Measurements from ENCODE around the gene ARFGEF3. TPM values are rescaled to one million over a fixed set of nuclear protein-coding genes. Genes with fewer than 3 reads are reported as not detected.
"Not testable (repeated sequence)": the region's sequence is repeated elsewhere in the genome, so short reads cannot be mapped to it uniquely, and the experiment has no call there.

ARFGEF3 gene
- total RNA-seq, 2 donors from 2014 or later, result 0.53 to 0.76 TPM

- Mint-ChIP-seq H3K27ac (no peak overlapping the region), H3K36me3 (ENCODE audit: insufficient read depth in 2 of 2) (no peaks in the 10 kb centered on the region)
- ATAC-seq (replicated peaks in 1 of 2), result no peak
Measured at GRCh38 chr6:138211048-138211581, 49.4 kb downstream of the ARFGEF3 start.

GRCh38 chr6:138211601-138212000, 49.9 kb downstream of the ARFGEF3 start:
- Mint-ChIP-seq H3K4me1 (ENCODE audit: low read depth) (no peaks in the 10 kb centered on the region), H3K36me3 (ENCODE audit: insufficient read depth in 2 of 2) (no peaks in the 10 kb centered on the region), H3K27me3 (ENCODE audit: low read depth) (peaks cover 28% of the 10 kb centered on the region), H3K4me3 (no peak overlapping the region), H3K27ac (no peak overlapping the region), H3K9me3 (no peaks in the 10 kb centered on the region)
- no peak for DNase-seq
- ATAC-seq (replicated peaks in 1 of 2), result no peak

More at GRCh38 chr6:138211048-138211581, 49.4 kb downstream of the ARFGEF3 start:
- Mint-ChIP-seq H3K9me3 (no peaks in the 10 kb centered on the region), H3K27me3 (ENCODE audit: low read depth) (peaks cover 28% of the 10 kb centered on the region), H3K4me1 (ENCODE audit: low read depth) (no peaks in the 10 kb centered on the region), H3K4me3 (no peak overlapping the region)
- DNase-seq, result no peak

- peaks cover 23% of the 10 kb centered on the region for H3K27me3 Mint-ChIP-seq (ENCODE audit: low read depth)
- H3K27ac Mint-ChIP-seq; H3K4me1 Mint-ChIP-seq (ENCODE audit: low read depth); H3K36me3 Mint-ChIP-seq (ENCODE audit: insufficient read depth in 2 of 2); ATAC-seq (replicated peaks in 1 of 2); H3K4me3 Mint-ChIP-seq; H3K9me3 Mint-ChIP-seq; DNase-seq: not testable (repeated sequence)
Measured at GRCh38 chr6:138212530-138212929, 50.8 kb downstream of the ARFGEF3 start.

GRCh38 chr6:138215093-138215782, 53.5 kb downstream of the ARFGEF3 start:
- no peaks in the 10 kb centered on the region for H3K9me3 Mint-ChIP-seq
- DNase-seq (no peak), ATAC-seq (replicated peaks in 1 of 2) (no peak)
- no peak overlapping the region for H3K4me3 Mint-ChIP-seq
- H3K27me3 Mint-ChIP-seq (ENCODE audit: low read depth), result peaks cover 29% of the 10 kb centered on the region
- H3K36me3 Mint-ChIP-seq (ENCODE audit: insufficient read depth in 2 of 2), result no peaks in the 10 kb centered on the region
- no peaks in the 10 kb centered on the region for H3K4me1 Mint-ChIP-seq (ENCODE audit: low read depth)
- H3K27ac Mint-ChIP-seq, result no peak overlapping the region

GRCh38 chr6:138218449-138218848, 56.7 kb downstream of the ARFGEF3 start, which contains the start of gene PBOV1:
Gene PBOV1, minus strand, starts transcription at chr6:138218491. Its CDS starts 96 bp downstream, at chr6:138218395.
- no peak within 1 kb of the TSS for H3K4me3 Mint-ChIP-seq
- peaks cover 34% of the 10 kb centered on the region for H3K27me3 Mint-ChIP-seq (ENCODE audit: low read depth)
- H3K36me3 Mint-ChIP-seq (ENCODE audit: insufficient read depth in 2 of 2), result no peaks in the 10 kb centered on the region
- no peak within 1 kb of the TSS for H3K27ac Mint-ChIP-seq
- H3K9me3 Mint-ChIP-seq, result no peaks in the 10 kb centered on the region
- DNase-seq (no peak), ATAC-seq (replicated peaks in 1 of 2) (no peak)
- H3K4me1 Mint-ChIP-seq (ENCODE audit: low read depth), result no peaks in the 10 kb centered on the region

- no peaks in the 10 kb centered on the region for H3K36me3 Mint-ChIP-seq (ENCODE audit: insufficient read depth in 2 of 2)
- no peak for DNase-seq
- no peaks in the 10 kb centered on the region for H3K4me1 Mint-ChIP-seq (ENCODE audit: low read depth)
- H3K9me3 Mint-ChIP-seq, result no peaks in the 10 kb centered on the region
- H3K27ac Mint-ChIP-seq, result no peak overlapping the region
- no peak overlapping the region for H3K4me3 Mint-ChIP-seq
- ATAC-seq (replicated peaks in 1 of 2), result no peak
- peaks cover 34% of the 10 kb centered on the region for H3K27me3 Mint-ChIP-seq (ENCODE audit: low read depth)
Measured at GRCh38 chr6:138219398-138219797, 57.7 kb downstream of the ARFGEF3 start.

- Mint-ChIP-seq H3K27me3 (ENCODE audit: low read depth) (peaks cover 33% of the 10 kb centered on the region), H3K36me3 (ENCODE audit: insufficient read depth in 2 of 2) (no peaks in the 10 kb centered on the region), H3K4me1 (ENCODE audit: low read depth) (no peaks in the 10 kb centered on the region), H3K27ac (no peak overlapping the region), H3K9me3 (no peaks in the 10 kb centered on the region), H3K4me3 (no peak overlapping the region)
- DNase-seq (no peak), ATAC-seq (replicated peaks in 1 of 2) (no peak)
Measured at GRCh38 chr6:138219901-138220300, 58.2 kb downstream of the ARFGEF3 start.

- Mint-ChIP-seq H3K4me3 (no peak overlapping the region), H3K9me3 (no peaks in the 10 kb centered on the region), H3K36me3 (ENCODE audit: insufficient read depth in 2 of 2) (no peaks in the 10 kb centered on the region), H3K4me1 (ENCODE audit: low read depth) (no peaks in the 10 kb centered on the region), H3K27ac (no peak overlapping the region), H3K27me3 (ENCODE audit: low read depth) (peaks cover 29% of the 10 kb centered on the region)
- no peak for ATAC-seq (replicated peaks in 1 of 2)
- no peak for DNase-seq
Measured at GRCh38 chr6:138222901-138223546, 61.3 kb downstream of the ARFGEF3 start.

- H3K27ac Mint-ChIP-seq, result no peak overlapping the region
- H3K4me3 Mint-ChIP-seq, result no peak overlapping the region
- ATAC-seq (replicated peaks in 1 of 2) (no peak), DNase-seq (no peak)
- no peaks in the 10 kb centered on the region for H3K4me1 Mint-ChIP-seq (ENCODE audit: low read depth)
- peaks cover 42% of the 10 kb centered on the region for H3K27me3 Mint-ChIP-seq (ENCODE audit: low read depth)
- H3K36me3 Mint-ChIP-seq (ENCODE audit: insufficient read depth in 2 of 2), result no peaks in the 10 kb centered on the region
- no peaks in the 10 kb centered on the region for H3K9me3 Mint-ChIP-seq
Measured at GRCh38 chr6:138225953-138226352, 64.2 kb downstream of the ARFGEF3 start.

- H3K4me3 Mint-ChIP-seq, result no peak overlapping the region
- H3K27ac Mint-ChIP-seq, result no peak overlapping the region
- DNase-seq (no peak), ATAC-seq (replicated peaks in 1 of 2) (no peak)
- no peaks in the 10 kb centered on the region for H3K9me3 Mint-ChIP-seq
- H3K4me1 Mint-ChIP-seq (ENCODE audit: low read depth), result no peaks in the 10 kb centered on the region
- peaks cover 37% of the 10 kb centered on the region for H3K27me3 Mint-ChIP-seq (ENCODE audit: low read depth)
- H3K36me3 Mint-ChIP-seq (ENCODE audit: insufficient read depth in 2 of 2), result no peaks in the 10 kb centered on the region
Measured at GRCh38 chr6:138226700-138227315, 65.1 kb downstream of the ARFGEF3 start.

- H3K4me1 Mint-ChIP-seq (ENCODE audit: low read depth), result no peaks in the 10 kb centered on the region
- H3K27ac Mint-ChIP-seq, result no peak overlapping the region
- no peaks in the 10 kb centered on the region for H3K9me3 Mint-ChIP-seq
- H3K27me3 Mint-ChIP-seq (ENCODE audit: low read depth), result peaks cover 37% of the 10 kb centered on the region
- H3K36me3 Mint-ChIP-seq (ENCODE audit: insufficient read depth in 2 of 2), result no peaks in the 10 kb centered on the region
- DNase-seq, result no peak
- H3K4me3 Mint-ChIP-seq, result no peak overlapping the region
- ATAC-seq (replicated peaks in 1 of 2), result no peak
Measured at GRCh38 chr6:138227316-138227781, 65.6 kb downstream of the ARFGEF3 start.

- Mint-ChIP-seq H3K4me1 (ENCODE audit: low read depth) (no peaks in the 10 kb centered on the region), H3K27ac (no peak overlapping the region), H3K9me3 (no peaks in the 10 kb centered on the region), H3K36me3 (ENCODE audit: insufficient read depth in 2 of 2) (no peaks in the 10 kb centered on the region), H3K27me3 (ENCODE audit: low read depth) (peaks cover 37% of the 10 kb centered on the region), H3K4me3 (no peak overlapping the region)
- DNase-seq (no peak), ATAC-seq (replicated peaks in 1 of 2) (no peak)
Measured at GRCh38 chr6:138229072-138229471, 67.3 kb downstream of the ARFGEF3 start.

GRCh38 chr6:138229663-138230179, 68.0 kb downstream of the ARFGEF3 start:
- Mint-ChIP-seq H3K4me3 (no peak overlapping the region), H3K36me3 (ENCODE audit: insufficient read depth in 2 of 2) (no peaks in the 10 kb centered on the region)

More at GRCh38 chr6:138229663-138230179, 68.0 kb downstream of the ARFGEF3 start:
- DNase-seq (no peak), ATAC-seq (replicated peaks in 1 of 2) (no peak)
- Mint-ChIP-seq H3K9me3 (no peaks in the 10 kb centered on the region), H3K27ac (no peak overlapping the region), H3K4me1 (ENCODE audit: low read depth) (no peaks in the 10 kb centered on the region), H3K27me3 (ENCODE audit: low read depth) (peaks cover 37% of the 10 kb centered on the region)
